Mononuclear cell (primary cell): ENCODE results near the gene MARCHF2. TPM values are rescaled to one million over a fixed set of nuclear protein-coding genes. Genes with fewer than 3 reads are reported as not detected.
"Not testable (repeated sequence)": the region's sequence is repeated elsewhere in the genome, so short reads cannot be mapped to it uniquely, and the experiment has no call there.

Source experiments
- H3K27me3 ChIP-seq: 2 replicates; pipeline ENCODE4 v1.6.0; 2011; ENCODE audit warnings: low read length, control low read depth; ENCODE audit not compliant: insufficient read depth
- H3K4me1 ChIP-seq: 2 replicates; pipeline ENCODE4 v1.5.1; 2011; ENCODE audit warnings: mild to moderate bottlenecking, low read length, control low read depth; ENCODE audit not compliant: insufficient read depth
- H3K4me3 ChIP-seq: 2 replicates; pipeline ENCODE4 v1.5.1; 2011; ENCODE audit warnings: mild to moderate bottlenecking, low read length, moderate library complexity
- H3K9me3 ChIP-seq: 2 replicates; pipeline ENCODE4 v1.5.1; 2011; ENCODE audit warnings: low read depth, mild to moderate bottlenecking, control low read depth, low read length
- total RNA-seq: library from RNA; depleted of rRNA; stranded (reverse); fragments of >200 nt; gene quantifications from one replicate; pipeline ENCODE4 v1.2.3, GENCODE V29; 2012

Gene MARCHF2
- total RNA-seq, 1 donor, result 119 TPM

DNA sequence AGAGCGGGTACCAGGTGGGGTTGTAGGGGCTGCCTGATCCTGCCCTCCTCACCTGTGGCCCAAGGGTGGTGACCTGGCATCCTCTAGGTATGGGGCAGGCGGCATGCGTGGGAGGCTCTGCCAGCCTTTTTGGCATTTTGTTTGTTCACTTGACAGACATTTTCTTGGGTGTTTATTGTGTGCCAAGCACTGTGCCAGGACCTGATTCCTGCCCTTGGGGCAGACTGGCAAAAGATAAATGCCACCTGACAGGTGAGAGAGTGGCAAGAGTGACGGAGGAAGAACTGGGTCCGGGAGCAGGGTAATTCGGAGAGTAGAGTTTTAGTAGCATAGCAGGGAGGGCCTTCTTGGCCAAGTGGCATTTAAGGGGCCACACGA lies 16.9 kb upstream of the MARCHF2 start:
- Histone ChIP-seq H3K27me3 (no peaks in the 10 kb centered on the region), H3K4me1 (peaks cover 12% of the 10 kb centered on the region), H3K4me3 (no peak overlapping the region), H3K9me3 (no peaks in the 10 kb centered on the region)

DNA sequence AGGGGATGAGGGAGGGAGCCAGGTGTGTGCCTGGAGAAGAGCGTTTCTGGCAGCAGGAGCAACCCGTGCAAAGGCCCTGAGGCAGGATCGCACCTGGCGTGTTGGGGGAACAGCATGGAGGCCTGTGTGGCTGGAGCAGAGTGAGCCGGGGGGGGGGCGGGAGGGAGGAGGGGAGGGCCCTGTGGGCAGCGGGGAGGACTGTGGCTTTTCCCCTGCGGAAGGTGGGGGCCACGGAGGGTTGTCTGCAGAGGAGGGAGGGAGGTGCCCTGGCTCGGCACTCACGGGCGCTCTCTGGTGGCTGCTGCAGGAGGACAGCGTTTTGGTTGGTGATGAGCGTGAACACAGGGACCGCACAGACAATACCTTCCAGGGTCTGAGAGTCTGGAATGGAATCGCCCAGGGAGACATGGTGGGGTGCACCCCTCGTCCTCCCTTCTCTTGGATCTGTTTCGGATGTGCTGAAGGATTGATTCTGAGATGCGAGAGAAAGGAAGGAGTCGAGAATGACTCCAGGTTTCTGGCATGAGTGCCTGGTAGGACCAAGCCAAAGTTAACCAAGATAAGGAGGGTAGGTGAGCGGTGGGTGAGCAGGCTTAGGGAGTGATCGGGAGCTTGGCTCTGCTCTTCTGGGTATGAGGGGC lies 16.4 kb upstream of the MARCHF2 start:
- Histone ChIP-seq H3K4me1 (peaks cover 7% of the 10 kb centered on the region), H3K4me3 (no peak overlapping the region), H3K9me3 (no peaks in the 10 kb centered on the region), H3K27me3 (no peaks in the 10 kb centered on the region)

GRCh38 chr19:8397271-8397670 lies 15.8 kb upstream of the MARCHF2 start:
- no peak overlapping the region for H3K4me3 ChIP-seq
- H3K9me3 ChIP-seq, result no peaks in the 10 kb centered on the region
- H3K4me1 ChIP-seq, result peaks cover 1% of the 10 kb centered on the region
- no peaks in the 10 kb centered on the region for H3K27me3 ChIP-seq

DNA sequence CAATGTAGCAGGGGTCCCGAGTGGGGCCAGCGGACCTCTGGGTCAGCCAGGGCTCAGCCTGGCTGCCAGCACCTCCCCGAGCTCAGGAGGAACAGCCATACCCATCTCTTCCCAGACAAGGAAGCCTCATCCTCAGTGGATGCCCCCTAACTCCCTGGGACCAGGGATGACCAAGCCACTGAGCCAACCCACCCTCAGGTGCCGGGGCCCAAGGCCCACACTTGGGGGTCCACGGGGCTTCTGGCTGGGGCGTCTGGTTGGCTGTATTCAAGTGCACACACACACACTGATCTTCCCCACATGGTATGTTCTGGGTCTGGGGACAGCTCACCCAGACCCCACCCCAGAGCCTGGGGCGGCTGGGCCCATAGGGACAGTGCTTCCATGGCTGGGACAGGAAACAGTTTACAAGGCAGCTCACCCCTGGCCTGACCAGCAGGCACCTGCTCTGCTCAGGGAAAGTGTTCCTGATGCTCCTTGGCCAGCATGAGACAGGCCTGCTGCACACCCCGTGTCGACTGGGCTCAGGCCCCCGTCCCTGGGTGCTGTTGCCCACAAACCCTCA lies 15.3 kb upstream of the MARCHF2 start:
- no peak overlapping the region for H3K4me3 ChIP-seq
- no peaks in the 10 kb centered on the region for H3K27me3 ChIP-seq
- no peaks in the 10 kb centered on the region for H3K4me1 ChIP-seq
- H3K9me3 ChIP-seq, result no peaks in the 10 kb centered on the region

DNA sequence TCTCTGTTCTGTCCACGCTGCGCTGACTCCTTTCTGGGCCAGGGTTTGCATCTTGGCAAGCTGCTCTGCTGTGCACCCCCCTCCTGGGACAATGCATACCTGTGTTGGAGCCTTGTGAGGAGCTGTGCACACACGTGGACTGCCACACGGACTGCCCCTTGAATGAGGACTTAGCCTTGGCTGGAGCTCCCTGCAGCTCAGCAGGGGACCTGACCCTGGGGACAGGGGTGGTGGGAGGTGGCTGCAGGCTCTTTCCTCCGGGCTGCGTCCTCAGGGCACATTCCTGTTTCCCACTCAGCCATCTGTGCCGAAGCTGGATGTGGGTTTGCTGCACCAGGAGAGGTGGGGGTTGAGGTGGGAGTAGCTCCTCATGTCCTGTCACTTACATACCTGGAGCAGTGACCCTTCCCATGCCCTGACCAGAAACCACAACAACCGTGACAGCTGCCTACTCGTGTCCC lies 14.8 kb upstream of the MARCHF2 start:
- Histone ChIP-seq H3K4me3 (no peak overlapping the region), H3K9me3 (no peaks in the 10 kb centered on the region), H3K4me1 (no peaks in the 10 kb centered on the region), H3K27me3 (no peaks in the 10 kb centered on the region)

DNA sequence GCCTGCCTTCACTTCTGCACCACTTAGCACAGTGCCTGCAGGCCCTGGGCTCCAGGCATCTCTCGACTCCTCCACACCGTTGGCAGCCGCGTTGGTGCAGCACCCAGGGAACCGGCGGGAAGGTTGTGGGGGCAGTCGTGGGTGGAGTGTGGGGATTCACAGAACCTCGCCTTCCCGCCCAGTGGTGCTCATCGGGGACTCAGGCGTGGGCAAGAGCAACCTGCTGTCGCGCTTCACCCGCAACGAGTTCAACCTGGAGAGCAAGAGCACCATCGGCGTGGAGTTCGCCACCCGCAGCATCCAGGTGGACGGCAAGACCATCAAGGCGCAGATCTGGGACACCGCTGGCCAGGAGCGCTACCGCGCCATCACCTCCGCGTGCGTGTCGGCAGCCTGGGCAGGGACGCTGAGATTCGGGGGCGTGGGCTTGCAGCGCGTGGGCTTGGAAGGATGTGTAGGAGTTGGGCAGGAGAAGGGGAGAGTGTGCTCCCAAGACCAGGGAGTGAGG lies 13.4 kb upstream of the MARCHF2 start:
- Histone ChIP-seq H3K9me3 (no peaks in the 10 kb centered on the region), H3K4me1 (no peaks in the 10 kb centered on the region), H3K27me3 (no peaks in the 10 kb centered on the region), H3K4me3 (no peak overlapping the region)

DNA sequence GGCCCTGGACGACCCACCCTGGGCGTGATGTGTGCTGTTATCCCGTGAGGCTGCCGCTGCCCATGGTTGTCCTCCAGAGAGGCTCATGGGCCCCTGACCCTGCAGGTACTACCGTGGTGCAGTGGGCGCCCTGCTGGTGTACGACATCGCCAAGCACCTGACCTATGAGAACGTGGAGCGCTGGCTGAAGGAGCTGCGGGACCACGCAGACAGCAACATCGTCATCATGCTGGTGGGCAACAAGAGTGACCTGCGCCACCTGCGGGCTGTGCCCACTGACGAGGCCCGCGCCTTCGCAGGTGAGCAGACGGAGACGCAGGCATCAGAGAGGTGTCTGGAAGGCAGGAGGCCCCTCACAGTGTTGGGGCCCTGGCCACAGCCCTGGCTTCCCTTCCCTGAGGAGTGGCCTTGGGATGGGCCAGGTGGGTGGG lies 11.1 kb upstream of the MARCHF2 start:
- H3K4me3 ChIP-seq, result no peak overlapping the region
- no peaks in the 10 kb centered on the region for H3K27me3 ChIP-seq
- no peaks in the 10 kb centered on the region for H3K9me3 ChIP-seq
- H3K4me1 ChIP-seq, result no peaks in the 10 kb centered on the region

DNA sequence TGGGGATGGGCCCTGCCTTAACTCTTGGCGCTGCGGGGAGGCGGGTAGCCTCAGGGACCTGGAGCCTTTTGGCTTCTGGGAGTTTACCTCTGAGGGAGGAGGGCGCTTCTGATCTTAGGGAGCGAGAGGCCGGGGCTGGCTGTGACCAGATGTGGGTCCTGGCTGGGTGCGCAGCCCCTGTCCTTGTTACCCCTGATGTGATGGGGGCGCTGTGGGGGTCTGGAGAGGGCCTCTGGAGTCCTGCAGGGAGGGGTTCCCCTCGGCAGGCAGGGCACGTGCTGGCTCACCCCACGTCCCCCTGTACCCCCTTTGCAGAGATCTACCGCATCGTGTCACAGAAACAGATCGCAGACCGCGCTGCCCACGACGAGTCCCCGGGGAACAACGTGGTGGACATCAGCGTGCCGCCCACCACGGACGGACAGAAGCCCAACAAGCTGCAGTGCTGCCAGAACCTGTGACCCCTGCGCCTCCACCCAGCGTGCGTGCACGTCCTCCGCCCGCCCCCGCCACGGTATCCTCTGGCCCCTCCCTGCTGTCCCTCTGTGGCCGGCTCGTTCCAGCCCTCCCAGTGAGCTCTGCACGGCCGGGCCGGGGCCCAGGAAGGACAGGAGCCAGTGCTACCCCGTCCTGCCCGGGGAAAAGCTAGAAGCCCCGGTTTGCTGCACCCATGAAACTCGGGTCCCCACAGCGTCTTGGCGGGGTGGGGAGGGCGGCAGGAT lies 9.8 kb upstream of the MARCHF2 start:
- Histone ChIP-seq H3K27me3 (no peaks in the 10 kb centered on the region), H3K4me3 (no peak overlapping the region), H3K4me1 (no peaks in the 10 kb centered on the region), H3K9me3 (no peaks in the 10 kb centered on the region)

- no peaks in the 10 kb centered on the region for H3K27me3 ChIP-seq
- no peaks in the 10 kb centered on the region for H3K9me3 ChIP-seq
- no peak overlapping the region for H3K4me3 ChIP-seq
- no peaks in the 10 kb centered on the region for H3K4me1 ChIP-seq
Measured at GRCh38 chr19:8403820-8404109, 9.3 kb upstream of the MARCHF2 start.

DNA sequence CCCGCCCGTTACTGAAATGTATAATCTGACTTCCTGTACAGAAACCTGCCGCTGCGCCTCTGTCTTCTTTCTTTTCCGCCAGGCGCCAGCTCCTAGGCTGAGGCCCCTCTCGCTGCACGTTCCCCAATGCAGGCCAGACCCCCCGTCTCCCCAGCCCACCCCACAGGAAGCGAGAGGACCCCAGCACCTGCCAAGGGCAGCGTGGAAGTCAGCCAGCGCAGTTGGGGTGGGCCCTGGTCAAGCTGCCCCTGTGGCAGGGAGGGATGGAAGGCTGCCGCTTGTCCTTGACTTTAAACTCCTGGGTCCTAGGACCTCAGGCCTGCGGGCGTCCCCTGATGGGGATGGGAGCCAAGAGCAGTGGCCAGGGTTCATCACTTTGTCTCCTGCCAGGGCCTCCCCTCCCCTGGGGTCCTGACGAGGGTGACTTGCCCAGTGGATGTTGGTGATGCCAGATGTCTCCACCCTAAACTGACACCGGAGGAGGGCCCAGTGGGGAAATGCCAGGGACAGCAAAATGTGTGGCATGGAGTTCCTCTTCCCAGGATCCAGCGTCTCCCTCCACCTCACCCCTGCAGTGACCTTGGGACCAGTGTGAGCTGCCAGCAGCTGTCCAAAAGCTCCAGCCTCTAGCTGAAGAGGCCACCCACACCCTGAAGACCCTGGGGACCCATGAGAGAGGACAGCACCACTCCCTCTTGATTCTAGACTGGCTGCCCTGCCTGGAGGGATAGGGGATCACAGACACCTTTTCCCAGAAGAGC lies 8.5 kb upstream of the MARCHF2 start:
- Histone ChIP-seq H3K4me3 (no peak overlapping the region), H3K27me3 (no peaks in the 10 kb centered on the region), H3K9me3 (no peaks in the 10 kb centered on the region), H3K4me1 (no peaks in the 10 kb centered on the region)

- peaks cover 12% of the 10 kb centered on the region for H3K4me1 ChIP-seq
- not testable (repeated sequence) for H3K4me3 ChIP-seq, H3K9me3 ChIP-seq, H3K27me3 ChIP-seq
Measured at GRCh38 chr19:8410718-8411117, 2.4 kb upstream of the MARCHF2 start.

GRCh38 chr19:8413629-8413995 lies 507 bp downstream of the MARCHF2 start:
- Histone ChIP-seq H3K4me3 (peak overlapping the region; percentile 78), H3K27me3 (no peaks in the 10 kb centered on the region), H3K4me1 (peaks cover 21% of the 10 kb centered on the region), H3K9me3 (no peaks in the 10 kb centered on the region)

- H3K4me1 ChIP-seq, result peaks cover 23% of the 10 kb centered on the region
- no peaks in the 10 kb centered on the region for H3K9me3 ChIP-seq
- no peak overlapping the region for H3K4me3 ChIP-seq
- no peaks in the 10 kb centered on the region for H3K27me3 ChIP-seq
Measured at GRCh38 chr19:8416796-8417195, 3.7 kb downstream of the MARCHF2 start.

- H3K4me1 ChIP-seq, result peaks cover 21% of the 10 kb centered on the region
- no peak overlapping the region for H3K4me3 ChIP-seq
- no peaks in the 10 kb centered on the region for H3K27me3 ChIP-seq
- no peaks in the 10 kb centered on the region for H3K9me3 ChIP-seq
Measured at GRCh38 chr19:8421484-8422461, 8.7 kb downstream of the MARCHF2 start.
